GOT3 (cell line): ENCODE data around the gene MLXIPL.
"Not testable (repeated sequence)": the region's sequence is repeated elsewhere in the genome, so short reads cannot be mapped to it uniquely, and the experiment has no call there.

ENCODE experiments used
- DNase-seq: peaks from one replicate; lab custom pipeline; 2025; ENCODE audit warnings: mixed read lengths; lab: John Stamatoyannopoulos, UW

The MLXIPL gene

GRCh38 chr7:73623798-73624668 lies at the start of gene MLXIPL:
TSS of gene MLXIPL (minus strand) at chr7:73624522. CDS start at chr7:73624492, 30 bp downstream.
- DNase-seq: no peak

DNA sequence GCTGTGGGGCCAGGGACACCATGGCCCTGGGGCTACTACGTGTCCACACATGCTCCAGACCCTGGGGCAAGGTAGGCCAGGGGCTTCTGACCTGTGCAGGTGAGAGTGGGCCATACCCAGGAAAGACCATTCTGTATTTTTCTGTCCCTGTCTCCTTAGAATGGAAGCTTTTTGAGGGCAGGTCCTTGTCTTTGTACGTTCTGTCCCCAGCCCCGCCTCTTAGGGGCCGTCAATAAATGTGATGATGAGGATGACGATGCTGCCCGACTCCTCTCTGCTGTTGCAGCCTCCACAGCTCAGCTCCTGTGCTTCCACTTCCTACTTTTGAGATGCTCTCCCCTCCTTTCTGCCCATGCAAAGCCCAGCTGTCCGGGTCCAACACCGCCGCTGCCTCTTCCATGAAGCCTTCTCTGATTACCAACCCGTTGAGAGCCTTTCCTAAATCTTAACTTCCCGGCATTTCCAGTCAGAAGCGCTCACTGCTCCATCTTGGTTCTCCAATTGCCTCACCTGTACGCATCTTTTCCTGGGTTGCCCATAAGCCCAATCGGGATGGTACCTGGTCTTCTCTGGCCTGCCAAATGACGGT lies 47.6 kb upstream of the MLXIPL start:
- DNase-seq: no peak

- no peak for DNase-seq
Observed at GRCh38 chr7:73671322-73671661, 47.0 kb upstream of the MLXIPL start.

DNA sequence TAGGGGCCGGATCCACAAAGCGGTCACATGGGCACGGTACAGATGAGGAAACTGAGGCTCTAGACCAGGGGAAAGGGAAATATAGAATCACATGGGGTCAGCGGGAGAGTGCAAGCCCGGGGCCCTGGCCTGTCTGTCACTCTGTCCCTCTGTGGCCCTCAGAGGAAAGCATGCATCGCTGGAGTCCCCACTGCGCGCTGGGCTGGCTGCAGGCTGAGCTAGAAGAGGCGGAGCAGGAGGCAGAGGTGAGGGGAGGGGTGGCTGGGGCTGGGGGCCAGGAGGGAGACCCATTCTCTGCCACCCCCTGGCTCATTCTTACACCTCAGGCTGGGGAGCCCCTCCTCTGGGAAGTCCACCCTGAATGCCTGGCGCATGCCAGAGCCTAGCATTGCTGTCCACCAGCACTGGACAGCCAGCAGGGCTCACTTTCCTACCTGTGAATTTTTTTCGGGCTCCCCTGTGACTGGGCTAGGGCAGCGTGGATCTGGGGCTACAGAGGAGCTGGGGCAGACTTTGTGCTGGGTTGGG lies 45.6 kb upstream of the MLXIPL start:
- no peak for DNase-seq

- DNase-seq: no peak
Observed at GRCh38 chr7:73669288-73669701, 45.0 kb upstream of the MLXIPL start.

GRCh38 chr7:73668886-73669230 lies 44.5 kb upstream of the MLXIPL start:
- DNase-seq: no peak

- no peak for DNase-seq
Observed at GRCh38 chr7:73668103-73668885, 44.0 kb upstream of the MLXIPL start.

DNA sequence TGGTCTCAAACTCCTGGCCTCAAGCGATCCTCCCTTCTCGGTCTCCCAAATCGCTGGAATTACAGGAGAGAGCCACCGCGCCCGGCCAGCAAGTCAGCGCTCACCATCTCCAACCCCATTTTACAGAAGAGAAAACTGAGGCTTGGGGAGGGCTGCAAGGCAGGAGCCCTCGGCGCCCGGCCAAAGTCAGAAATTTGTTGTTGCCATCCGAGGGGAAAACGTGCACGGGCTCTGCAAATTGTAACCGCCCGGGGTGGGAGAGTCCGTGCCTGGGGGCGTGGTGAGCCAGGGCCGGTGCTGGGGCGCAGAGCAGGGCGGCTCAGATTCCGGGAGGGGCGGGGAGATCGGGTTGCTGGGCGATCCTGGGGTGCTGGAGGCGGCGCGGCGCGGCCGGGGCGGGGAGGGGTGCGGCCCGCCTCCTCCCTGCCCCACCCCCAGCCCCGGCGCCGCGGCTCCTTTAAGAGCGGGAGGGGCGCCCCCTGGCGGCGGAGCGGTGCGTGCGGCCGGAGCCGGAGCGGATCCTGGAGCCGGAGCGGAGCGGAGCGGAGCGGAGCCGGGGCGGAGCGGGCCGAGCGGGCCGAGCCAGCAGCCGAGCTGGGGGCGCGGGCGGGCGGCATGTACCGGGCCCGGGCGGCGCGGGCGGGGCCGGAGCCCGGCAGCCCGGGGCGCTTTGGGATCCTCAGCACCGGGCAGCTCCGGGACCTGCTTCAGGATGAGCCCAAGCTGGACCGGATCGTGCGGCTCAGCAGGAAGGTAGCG lies 43.2 kb upstream of the MLXIPL start, which contains the start of gene VPS37D:
Gene VPS37D, plus strand, starts transcription at position 488 of the 759 bp plus-strand sequence. Its CDS starts 128 bp downstream, at position 616.
- DNase-seq: peak; percentile 67

GRCh38 chr7:73663033-73663432 lies 38.7 kb upstream of the MLXIPL start:
- DNase-seq: no peak

DNA sequence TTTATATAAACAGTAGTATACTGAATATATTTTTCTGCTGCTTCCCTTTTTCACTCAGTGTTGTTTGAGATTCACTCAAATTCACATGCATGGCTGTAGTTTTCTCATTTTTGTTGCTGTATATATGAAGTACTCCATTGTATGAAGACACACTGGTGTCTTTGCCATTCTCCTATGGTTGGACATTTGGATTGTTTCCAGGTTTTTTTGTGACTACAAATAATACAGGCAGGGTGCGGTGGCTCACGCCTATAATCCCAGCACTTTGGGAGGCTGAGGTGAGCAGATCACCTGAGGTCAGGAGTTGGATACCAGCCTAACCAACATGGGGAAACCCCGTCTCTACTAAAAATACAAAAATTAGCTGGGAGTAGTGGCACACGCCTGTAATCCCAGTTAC lies 36.3 kb upstream of the MLXIPL start:
- DNase-seq: not testable (repeated sequence)

DNA sequence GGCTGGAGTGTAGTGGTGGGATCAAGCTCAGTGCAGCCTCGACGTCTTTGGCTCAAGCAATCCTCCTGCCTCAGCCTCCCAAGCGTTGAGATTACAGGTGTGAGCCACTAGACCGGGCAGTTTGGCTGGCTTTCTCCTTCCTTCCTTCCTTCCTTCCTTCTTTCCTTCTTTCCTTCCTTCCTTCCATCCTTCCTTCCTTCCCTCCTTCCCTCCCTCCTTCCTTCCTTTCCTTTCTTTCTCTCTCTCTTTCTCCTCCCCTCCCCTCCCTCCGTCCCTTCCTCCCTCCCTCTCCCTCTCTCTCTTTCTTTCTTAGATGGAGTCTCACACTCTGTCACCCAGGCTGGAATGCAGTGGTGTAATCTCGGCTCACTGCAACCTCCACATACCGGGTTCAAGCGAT lies 35.7 kb upstream of the MLXIPL start:
- no peak for DNase-seq

DNA sequence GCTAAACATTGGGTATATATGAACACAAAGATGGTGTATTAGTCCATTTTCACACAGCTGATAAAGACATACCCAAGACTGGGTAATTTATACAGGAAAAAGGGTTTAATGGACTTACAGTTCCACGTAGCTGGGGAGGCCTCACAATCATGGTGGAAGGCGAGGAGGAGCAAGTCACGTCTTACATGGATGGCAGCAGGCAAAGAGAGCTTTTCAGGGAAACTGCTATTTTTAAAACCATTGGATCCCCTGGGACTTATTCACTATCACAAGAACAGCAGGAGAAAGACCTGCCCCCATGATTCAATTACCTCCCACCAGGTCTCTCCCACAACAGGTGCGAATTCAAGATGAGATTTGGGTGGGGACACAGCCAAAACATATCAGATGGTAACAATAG lies 31.0 kb upstream of the MLXIPL start:
- not testable (repeated sequence) for DNase-seq

DNA sequence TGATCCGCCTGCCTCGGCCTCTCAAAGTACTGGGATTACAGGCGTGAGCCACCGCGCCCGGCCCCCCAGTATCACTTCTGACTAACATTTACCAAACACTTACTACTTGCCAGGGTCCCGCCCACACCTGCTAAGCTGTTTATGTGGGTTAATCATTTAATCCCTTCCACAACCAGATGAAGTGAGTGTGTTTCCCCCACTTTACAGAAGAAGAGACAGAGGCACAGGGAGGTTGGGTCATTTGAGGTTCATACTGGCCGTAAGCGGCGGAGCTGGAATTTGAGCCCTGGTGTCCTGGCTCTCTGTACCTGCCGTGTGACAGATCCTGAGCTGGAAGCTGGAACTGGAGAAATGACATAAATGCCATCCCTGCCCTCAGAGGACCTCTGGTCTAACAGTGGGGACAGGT lies 28.2 kb upstream of the MLXIPL start:
- DNase-seq: no peak

DNA sequence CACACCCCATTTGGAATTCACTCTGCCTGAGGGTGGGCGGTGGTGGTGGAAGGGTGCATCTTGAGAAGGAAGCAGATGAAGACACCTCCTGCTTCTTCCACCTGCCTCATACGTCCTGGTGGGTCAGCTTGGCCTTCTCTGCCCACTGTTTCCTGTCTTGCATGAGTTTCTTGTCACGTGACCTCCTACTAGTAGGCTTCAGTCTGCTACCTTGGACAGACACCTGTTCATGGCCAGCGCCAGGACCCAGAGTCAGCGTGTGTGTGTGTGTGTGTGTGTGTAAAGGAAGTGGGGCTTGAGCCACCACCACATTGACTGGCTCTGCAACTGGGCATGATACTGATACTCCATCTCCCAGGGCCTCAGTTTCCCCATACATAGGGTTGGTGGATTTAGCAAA lies 26.2 kb upstream of the MLXIPL start:
- no peak for DNase-seq

GRCh38 chr7:73649576-73649975 lies 25.3 kb upstream of the MLXIPL start:
- DNase-seq: no peak

DNA sequence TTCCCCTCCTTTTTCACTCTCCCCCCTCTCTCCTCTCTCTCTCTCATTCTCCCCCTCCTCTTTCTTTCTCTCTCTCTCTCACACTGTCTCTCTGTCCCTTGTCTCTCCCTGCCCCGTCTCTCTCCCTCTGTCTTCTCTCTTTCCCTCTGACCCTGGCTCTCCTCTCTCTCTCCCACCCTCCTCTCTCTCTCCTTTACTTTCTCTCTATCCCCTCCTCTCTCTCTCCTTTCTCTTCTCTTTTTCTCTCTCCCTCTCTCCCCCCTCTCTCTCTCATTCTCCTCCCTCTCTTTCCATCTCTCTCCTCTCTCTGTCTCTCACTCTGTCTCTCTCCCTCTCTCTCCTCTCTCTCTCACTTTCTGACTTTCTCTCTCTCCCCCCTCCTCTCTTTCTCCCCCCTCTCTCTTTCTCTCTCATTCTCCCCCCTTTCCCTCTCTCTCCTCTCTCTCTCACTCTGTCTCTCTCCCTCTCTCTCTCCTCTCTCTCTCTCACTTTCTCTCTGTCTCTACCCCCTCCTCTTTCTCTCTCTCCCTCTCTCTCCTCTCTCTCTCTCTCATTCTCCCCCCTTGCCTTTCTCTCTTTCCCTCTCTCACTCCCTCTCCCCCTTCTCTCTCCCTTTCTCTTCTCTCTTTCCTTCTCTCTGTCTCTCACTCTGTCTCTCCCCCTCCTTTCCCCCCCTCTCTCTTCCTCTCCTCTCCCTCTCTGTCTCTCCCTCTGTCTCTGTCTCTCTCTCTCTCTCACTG lies 24.4 kb upstream of the MLXIPL start:
- no peak for DNase-seq

- DNase-seq: no peak
Observed at GRCh38 chr7:73647725-73648592, 23.6 kb upstream of the MLXIPL start.

DNA sequence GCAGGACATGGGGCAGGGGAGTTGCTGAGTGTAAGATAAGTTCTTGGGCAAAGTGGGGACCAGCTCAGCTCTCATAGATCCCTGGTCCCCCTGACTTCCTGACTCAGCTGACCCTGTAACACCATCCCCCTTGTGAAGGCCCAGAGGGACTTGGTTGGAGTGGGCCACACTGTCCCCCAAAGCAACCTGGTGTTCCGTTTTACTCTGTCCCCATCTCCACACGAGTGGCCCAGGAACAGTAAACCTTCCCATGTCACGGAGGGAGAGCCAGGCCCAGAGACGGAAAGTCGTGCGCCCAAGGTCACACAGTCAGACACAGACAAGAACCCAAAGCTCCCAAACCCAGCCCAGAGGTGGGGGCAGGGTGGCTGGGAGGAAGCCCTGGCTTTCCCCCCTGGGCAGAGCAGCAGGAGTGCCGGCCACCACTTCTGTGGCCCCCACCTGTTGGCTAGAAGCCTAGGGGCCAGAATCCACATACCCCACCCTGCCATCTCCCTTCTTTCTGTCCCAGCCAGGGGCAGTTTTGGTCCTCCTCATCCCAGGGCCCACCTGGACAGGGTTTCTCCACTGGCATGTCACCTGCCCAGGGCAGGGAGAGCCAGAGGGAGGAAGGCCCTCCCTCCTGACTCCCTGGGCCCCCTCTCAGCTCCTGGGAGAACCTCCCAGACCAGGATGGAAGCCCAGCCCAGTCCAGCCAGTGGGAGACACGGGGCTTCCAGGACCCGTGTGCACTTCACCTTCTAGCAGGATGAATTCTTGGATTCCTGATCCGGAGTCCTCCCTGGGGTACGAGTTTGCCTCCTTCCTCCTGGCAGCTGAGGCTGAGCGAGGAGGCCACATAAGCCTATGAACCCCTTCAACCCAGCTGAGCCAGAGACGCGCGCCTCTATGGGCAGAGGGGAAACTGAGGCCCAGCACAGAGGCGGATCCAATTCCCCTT lies 22.7 kb upstream of the MLXIPL start:
- no peak for DNase-seq

DNA sequence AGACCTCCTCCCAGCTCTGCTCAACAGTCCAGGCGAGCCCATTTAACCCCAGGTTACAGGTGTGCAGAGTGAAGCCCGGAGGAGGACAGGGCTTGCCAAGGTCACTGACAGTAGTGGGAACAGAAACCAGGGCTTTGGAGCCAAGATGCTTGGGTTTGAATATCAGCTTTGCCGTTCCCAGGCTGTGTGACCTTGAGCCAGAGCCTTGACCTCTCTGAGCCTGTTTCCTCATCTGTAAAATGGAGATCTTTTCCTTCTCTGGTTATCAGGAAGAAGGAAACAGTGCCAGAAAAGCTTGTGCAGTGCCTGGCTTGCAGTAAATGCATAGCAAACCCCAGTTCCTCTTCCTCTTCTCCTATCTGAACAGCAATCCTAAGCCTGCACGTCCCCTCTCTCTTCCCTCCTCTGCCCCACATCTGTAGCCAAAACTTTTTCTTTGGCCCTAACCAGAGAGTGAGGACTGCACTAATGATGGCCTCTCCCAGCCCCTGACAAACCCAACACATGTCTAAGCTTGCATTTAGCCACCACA lies 21.4 kb upstream of the MLXIPL start:
- DNase-seq: no peak
